ENCODE results near the gene ZNF407. TPM values are rescaled to one million over a fixed set of nuclear protein-coding genes. Genes with fewer than 3 reads are reported as not detected.

The ZNF407 gene
- total RNA-seq, 1 donor from 2014 or later, result 10.7 TPM

- DNase-seq (ENCODE audit: missing footprints) (no peak), ATAC-seq (no peak)
- intact Hi-C loops (cut with DNase I), result loop anchor here (2.0 kb wide), 1 partner anchor 21 kb away; no protein-coding TSS in a partner anchor
These were observed 196.1 kb downstream of the ZNF407 start for GRCh38 chr18:74793746-74794145.

DNA sequence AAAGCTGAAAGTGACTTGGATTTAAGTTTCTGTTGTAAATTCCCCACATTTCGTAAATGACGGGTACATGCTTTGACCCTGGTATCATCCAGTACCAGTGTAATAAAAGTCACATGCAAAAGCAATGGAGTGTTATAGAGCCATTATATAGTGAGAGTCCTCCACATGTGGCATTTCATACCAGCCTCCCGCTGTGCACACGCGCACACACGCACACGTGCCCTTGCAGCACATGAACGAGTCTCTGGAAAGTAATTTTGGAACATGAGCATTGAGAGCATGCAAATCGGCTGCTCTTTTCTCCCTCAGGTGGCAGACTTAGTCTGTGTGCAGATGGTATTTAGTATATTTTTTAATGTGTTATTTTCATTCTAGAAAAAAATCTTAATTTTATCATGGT, 198.1 kb downstream of the ZNF407 start:
- intact Hi-C loops (cut with DNase I), result no loop called here
- DNase-seq (ENCODE audit: missing footprints), result no peak

DNA sequence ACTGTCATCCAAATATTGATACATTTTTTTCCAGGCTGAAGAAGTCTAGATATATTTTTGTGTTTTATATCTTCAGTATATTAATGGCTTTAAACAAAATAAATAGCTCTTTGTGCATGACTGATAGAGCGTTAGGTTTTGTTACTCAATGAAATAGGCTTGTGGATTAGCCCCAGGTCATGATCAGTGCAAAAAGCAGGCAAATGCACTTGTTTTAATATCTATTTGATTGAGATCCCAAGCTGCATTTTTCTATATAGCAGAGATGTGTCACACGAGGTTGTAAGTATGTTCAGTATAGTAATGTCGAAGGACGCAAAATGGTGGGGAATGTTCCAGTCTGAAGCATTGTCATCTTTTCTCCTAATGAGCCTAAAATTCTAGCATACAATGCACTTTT, 198.5 kb downstream of the ZNF407 start:
- no peak for DNase-seq (ENCODE audit: missing footprints)
- intact Hi-C loops (cut with DNase I), result no loop called here
- no peak for ATAC-seq

More for the DNA sequence above, 198.1 kb downstream of the ZNF407 start:
- ATAC-seq, result no peak

GRCh38 chr18:74796841-74797576, 199.3 kb downstream of the ZNF407 start:
- ATAC-seq (peak; percentile 84), DNase-seq (ENCODE audit: missing footprints) (no peak)
- intact Hi-C loops (cut with DNase I), result no loop called here

GRCh38 chr18:74797577-74798151, 200.0 kb downstream of the ZNF407 start:
- intact Hi-C loops (cut with DNase I), result no loop called here
- ATAC-seq (no peak), DNase-seq (ENCODE audit: missing footprints) (no peak)

DNA sequence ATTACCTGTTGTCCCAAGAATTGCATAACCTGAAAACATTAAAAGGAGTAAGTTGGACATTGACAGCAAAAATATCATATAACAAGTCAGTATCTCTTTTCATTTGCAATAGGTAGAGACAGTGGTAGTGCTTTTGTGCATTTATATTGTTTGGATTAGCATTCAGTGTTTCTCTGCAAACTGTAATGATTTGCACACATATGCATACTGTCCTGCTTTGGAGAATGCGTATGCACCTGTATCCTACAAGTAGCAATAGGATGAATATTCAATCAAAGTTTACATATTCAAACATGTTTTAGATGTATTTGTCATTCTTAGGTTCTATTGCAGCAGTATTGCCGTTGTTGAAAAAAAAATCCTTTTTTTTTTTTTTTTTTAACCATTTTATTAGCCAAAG, 201.9 kb downstream of the ZNF407 start:
- intact Hi-C loops (cut with DNase I), result no loop called here
- DNase-seq (ENCODE audit: missing footprints) (no peak), ATAC-seq (no peak)

GRCh38 chr18:74800098-74800497, 202.4 kb downstream of the ZNF407 start:
- intact Hi-C loops (cut with DNase I), result loop anchor here (5.0 kb wide), 1 partner anchor 42 kb away; no protein-coding TSS in a partner anchor
- no peak for ATAC-seq
- no peak for DNase-seq (ENCODE audit: missing footprints)

GRCh38 chr18:74803117-74803516, 205.4 kb downstream of the ZNF407 start:
- DNase-seq (ENCODE audit: missing footprints) (no peak), ATAC-seq (peak; percentile 30)
- intact Hi-C loops (cut with DNase I), result loop anchor here (2.0 to 5.0 kb wide), 2 partner anchors 39 to 60 kb away; no protein-coding TSS in a partner anchor

DNA sequence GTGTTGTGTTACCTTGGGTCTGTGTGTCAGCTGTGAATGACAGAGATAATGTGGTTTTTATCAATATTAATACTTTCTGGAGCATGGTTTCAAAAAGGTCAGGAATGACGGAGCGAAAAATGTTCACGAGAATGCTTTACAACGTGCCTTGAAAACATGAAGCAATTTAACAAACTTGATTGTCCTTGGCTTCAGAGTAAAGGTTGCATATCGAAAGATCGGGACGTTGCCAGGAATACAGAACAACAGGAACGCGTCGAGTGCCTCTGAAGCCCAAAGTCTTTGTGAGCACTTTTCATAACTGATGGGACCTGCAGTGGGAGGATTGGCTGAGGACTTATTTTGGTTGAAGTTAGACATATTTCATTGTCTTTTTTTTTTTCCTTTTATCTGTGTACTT, 206.1 kb downstream of the ZNF407 start:
- peak; percentile 71 for ATAC-seq
- intact Hi-C loops (cut with DNase I), result loop anchor here (2.0 to 5.0 kb wide), 2 partner anchors 39 to 59 kb away; no protein-coding TSS in a partner anchor
- DNase-seq (ENCODE audit: missing footprints), result no peak

DNA sequence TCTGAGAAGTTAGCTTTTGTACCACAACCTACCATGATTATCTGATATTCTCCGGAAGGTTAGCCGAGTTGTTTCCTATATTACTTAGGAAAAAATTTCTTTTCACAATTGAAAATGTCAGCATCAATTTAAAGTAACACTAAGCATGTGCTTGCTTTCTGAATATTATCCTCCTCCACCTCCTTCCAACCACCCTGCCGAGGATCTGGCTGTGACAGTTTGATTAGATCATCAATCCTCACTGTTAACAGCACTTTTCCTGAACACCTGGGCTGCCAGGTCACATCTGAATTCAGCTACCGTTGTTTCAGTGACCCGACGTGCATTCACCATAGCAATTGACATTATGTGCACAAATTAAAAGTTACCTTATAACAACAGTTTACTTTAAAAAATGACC, 207.0 kb downstream of the ZNF407 start:
- DNase-seq (ENCODE audit: missing footprints) (no peak), ATAC-seq (no peak)
- intact Hi-C loops (cut with DNase I), result loop anchor here (5.0 kb wide), 1 partner anchor 38 kb away; no protein-coding TSS in a partner anchor

GRCh38 chr18:74806073-74806472, 208.4 kb downstream of the ZNF407 start:
- DNase-seq (ENCODE audit: missing footprints) (no peak), ATAC-seq (no peak)
- intact Hi-C loops (cut with DNase I), result no loop called here

- ATAC-seq, result no peak
- intact Hi-C loops (cut with DNase I), result no loop called here
These were observed 209.2 kb downstream of the ZNF407 start for GRCh38 chr18:74806700-74807416.

GRCh38 chr18:74817576-74817975, 219.9 kb downstream of the ZNF407 start:
- no peak for ATAC-seq
- DNase-seq (ENCODE audit: missing footprints), result no peak
- intact Hi-C loops (cut with DNase I), result no loop called here

More at GRCh38 chr18:74806700-74807416, 209.2 kb downstream of the ZNF407 start:
- DNase-seq (ENCODE audit: missing footprints), result no peak

GRCh38 chr18:74818516-74819175, 221.0 kb downstream of the ZNF407 start:
- ATAC-seq, result no peak
- intact Hi-C loops (cut with DNase I), result no loop called here
- no peak for DNase-seq (ENCODE audit: missing footprints)

- no peak for DNase-seq (ENCODE audit: missing footprints)
- intact Hi-C loops (cut with DNase I), result no loop called here
- ATAC-seq, result no peak
These were observed 221.9 kb downstream of the ZNF407 start for GRCh38 chr18:74819433-74820059.

- ATAC-seq (no peak), DNase-seq (ENCODE audit: missing footprints) (no peak)
- intact Hi-C loops (cut with DNase I), result no loop called here
These were observed 222.6 kb downstream of the ZNF407 start for GRCh38 chr18:74820160-74820780.

DNA sequence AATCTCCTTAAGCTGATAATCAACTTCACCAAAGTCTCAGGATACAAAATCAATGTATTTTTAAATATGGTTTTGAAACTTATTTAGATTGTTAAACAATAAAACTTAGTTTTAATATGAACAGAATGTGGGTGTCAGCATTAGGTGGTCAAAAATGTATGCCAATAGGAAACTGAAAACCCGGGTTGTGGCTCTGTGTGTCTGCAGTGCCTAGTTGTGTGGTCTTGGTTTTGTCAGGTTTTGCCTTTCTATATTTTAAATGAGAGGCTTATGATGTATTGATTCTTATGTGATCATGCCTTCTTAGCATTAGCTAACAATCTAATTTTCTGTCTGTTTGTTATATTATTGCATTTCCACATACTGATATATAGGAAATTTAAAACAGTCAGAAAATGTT, 227.8 kb downstream of the ZNF407 start:
- DNase-seq (ENCODE audit: missing footprints), result no peak
- intact Hi-C loops (cut with DNase I), result no loop called here
- no peak for ATAC-seq

GRCh38 chr18:74826572-74826971, 228.9 kb downstream of the ZNF407 start:
- no peak for ATAC-seq
- intact Hi-C loops (cut with DNase I), result no loop called here
- DNase-seq (ENCODE audit: missing footprints), result no peak
